Activated naive CD4-positive, alpha-beta T cell treated with anti-CD3 and anti-CD28 coated beads, Interleukin-2, amount 50 U/mL, for 72 hours (primary cell): Measurements from ENCODE around the gene TMEM120B. TPM values are rescaled to one million over a fixed set of nuclear protein-coding genes. Genes with fewer than 3 reads are reported as not detected.
"Not testable (repeated sequence)": the region's sequence is repeated elsewhere in the genome, so short reads cannot be mapped to it uniquely, and the experiment has no call there.

ENCODE experiments used
- ATAC-seq, 2 donors: fragments of 150-1000 bp; cut with Tn5 transposase; 2 replicates each; pipeline ENCODE4 v1.10.0; 2021; ENCODE audit warnings: mild to moderate bottlenecking in 2 of 2, moderate library complexity in 2 of 2
- DNase-seq, 2 donors: peaks; one replicate each; pipeline ENCODE4 v3.0.0; 2021 to 2022; ENCODE audit warnings: low spot score in 2 of 2
- H3K27ac Mint-ChIP-seq, 2 donors: one replicate each; pipeline ENCODE4 v1.8.0; 2022; ENCODE audit warnings: mild to moderate bottlenecking in 2 of 2, mixed read lengths in 2 of 2
- H3K36me3 Mint-ChIP-seq, 2 donors: one replicate each; pipeline ENCODE4 v1.8.0; 2022; ENCODE audit warnings: mixed read lengths in 2 of 2
- H3K9me3 Mint-ChIP-seq, 2 donors: one replicate each; pipeline ENCODE4 v1.8.0; 2022; ENCODE audit warnings: mixed read lengths in 2 of 2
- total RNA-seq, 2 donors: library from RNA; stranded (reverse); gene quantifications; one replicate each; pipeline ENCODE4 v1.2.3, GENCODE V29; 2022

Gene TMEM120B
- total RNA-seq, 2 donors from 2014 or later = 6.3 to 11.8 TPM

DNA sequence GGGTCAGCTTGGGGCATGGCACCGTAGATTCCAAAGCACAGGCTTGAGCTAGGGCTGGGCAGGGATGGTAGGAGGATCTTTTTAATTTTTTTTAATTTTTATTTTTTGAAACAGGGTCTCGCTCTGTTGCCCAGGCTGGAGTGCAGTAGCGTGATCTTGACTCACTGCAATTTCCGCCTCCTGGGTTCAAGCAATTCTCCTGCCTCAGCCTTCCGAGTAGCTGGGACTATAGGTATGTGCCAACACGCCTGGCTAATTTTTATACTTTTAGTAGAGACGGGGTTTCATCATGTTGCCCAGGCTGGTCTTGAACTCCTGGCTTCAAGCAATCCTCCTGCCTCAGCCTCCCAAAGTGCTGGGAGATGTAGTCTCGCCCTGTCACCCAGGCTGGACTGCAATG lies 78.2 kb downstream of the TMEM120B start:
- not testable (repeated sequence) for ATAC-seq, H3K9me3 Mint-ChIP-seq

DNA sequence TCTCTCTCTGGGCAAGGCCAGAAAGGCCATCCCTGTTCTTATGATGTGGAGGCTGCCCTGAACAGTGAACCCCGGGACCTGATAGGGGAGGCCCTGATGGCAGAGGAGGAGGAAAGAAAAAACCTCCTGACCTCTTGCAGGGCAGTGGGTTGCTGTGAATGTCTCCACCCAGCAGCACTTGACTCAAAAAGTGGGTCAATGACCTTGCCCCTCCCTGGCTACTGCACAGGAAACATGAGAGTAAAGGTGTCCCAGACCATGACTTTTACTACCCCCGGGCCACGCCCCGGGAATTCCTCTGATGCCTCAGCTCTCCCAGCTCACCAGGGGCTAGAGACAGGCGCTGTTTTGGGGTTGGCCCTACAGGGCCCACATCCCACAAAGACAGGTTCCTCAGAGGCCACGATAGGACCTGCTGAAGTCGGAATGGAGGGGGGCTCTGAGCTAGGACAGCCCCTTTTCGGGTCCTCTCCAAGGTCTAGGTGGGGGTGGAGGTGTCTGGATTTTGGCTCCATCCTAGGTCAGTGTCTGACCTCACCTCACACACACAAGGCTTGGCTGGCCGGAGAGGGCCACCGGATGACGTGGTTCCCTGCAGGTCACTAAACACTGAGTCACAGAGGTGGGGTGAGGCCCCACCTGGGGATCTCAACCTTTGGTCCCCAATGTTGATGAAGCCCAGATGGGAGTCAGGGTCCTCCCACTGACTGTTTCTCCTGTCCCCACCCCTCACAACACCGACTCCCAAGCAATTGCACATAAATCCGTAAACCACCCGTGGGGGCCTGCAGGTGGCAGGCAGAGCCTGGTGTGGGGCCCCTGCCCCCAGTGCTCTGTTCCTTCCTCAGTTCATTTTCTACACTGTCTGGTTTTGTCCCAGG lies 79.4 kb downstream of the TMEM120B start:
- ATAC-seq = peak in 1 of 2 donors; percentile 10
- DNase-seq = peak in 1 of 2 donors; percentile 77
- peaks cover 24 to 31% of the 10 kb centered on the region in 2 donors for H3K36me3 Mint-ChIP-seq
- no peaks in the 10 kb centered on the region for H3K9me3 Mint-ChIP-seq
- H3K27ac Mint-ChIP-seq = peak overlapping the region; percentile 80 to 97

More for the DNA sequence above, 78.2 kb downstream of the TMEM120B start:
- peaks cover 24 to 42% of the 10 kb centered on the region in 2 donors for H3K36me3 Mint-ChIP-seq
- peak overlapping the region; percentile 94 to 97 for H3K27ac Mint-ChIP-seq
- not testable (repeated sequence) for DNase-seq

DNA sequence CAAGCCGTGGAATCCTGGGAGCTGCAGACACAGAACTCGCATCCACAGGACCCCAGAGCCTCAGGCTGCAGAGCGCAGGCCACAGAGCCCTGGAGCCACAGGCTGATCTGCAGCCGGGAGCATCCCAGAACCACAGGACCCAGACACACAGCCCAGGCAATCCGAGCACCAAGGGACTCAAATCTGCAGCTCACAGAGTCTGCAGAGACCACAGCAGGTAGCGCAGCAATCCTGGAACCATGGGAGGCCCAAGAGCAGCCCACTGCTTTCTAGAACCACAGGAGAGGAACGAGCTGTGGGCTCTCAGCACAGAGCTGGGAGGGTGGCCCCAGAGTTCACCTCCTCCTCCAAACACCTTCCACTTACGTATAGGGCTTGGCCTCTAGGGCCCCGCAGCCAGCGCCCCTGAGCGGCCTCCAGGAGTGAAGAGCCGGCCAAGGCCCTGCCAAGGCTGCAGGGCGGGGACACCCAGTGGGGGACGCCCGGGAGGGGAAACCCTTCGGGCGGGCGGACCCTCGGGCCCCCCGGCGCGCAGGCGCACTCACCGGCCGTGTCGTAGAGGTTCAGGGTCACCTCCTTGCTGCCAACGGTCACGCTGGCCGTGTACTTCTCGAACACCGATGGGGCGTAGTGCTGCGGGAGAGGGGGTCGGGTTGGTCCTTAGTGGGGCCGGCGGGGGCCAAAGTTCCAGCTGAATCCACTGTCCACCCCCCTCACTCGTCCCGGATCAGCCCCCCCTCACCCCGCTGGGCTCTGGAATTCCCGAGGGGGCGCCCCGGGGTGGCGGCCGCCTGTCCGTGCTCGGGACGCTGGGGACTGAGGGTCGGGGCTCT lies 80.3 kb downstream of the TMEM120B start:
- peak; percentile 65 to 76 for DNase-seq
- peak overlapping the region; percentile 80 to 97 for H3K27ac Mint-ChIP-seq
- peak; percentile 2 to 22 for ATAC-seq
- H3K9me3 Mint-ChIP-seq = no peaks in the 10 kb centered on the region
- H3K36me3 Mint-ChIP-seq = peaks cover 22 to 24% of the 10 kb centered on the region in 2 donors

DNA sequence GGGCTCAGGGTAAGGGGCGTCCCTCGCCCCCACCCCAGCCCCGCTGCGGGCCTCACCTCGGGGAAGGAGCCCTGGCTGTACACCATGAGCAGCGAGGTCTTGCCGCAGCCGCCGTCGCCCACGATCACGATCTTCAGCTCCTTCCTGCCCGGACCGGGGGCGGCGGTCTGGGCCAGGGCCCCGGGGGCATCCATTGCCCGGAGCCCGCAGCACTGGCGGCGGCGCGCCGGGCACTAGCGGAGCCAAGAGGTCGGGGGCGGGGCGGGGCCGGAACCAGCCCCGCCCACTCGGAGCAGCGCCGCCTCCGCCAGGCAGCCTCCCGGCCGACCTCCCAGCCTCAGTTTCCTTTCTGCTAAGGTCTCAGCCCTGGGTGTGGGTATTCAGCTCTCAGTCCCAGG lies 80.9 kb downstream of the TMEM120B start, which contains the start of gene RHOF:
TSS of gene RHOF (minus strand) at position 249 of the 398 bp plus-strand sequence. CDS start at position 194, 55 bp downstream.
- DNase-seq (no peak), ATAC-seq (peak; percentile 17 to 33)
- H3K27ac Mint-ChIP-seq = peak within 1 kb of the TSS; percentile 93 to 97
- peaks cover 26 to 28% of the 10 kb centered on the region in 2 donors for H3K36me3 Mint-ChIP-seq
- H3K9me3 Mint-ChIP-seq = no peaks in the 10 kb centered on the region

DNA sequence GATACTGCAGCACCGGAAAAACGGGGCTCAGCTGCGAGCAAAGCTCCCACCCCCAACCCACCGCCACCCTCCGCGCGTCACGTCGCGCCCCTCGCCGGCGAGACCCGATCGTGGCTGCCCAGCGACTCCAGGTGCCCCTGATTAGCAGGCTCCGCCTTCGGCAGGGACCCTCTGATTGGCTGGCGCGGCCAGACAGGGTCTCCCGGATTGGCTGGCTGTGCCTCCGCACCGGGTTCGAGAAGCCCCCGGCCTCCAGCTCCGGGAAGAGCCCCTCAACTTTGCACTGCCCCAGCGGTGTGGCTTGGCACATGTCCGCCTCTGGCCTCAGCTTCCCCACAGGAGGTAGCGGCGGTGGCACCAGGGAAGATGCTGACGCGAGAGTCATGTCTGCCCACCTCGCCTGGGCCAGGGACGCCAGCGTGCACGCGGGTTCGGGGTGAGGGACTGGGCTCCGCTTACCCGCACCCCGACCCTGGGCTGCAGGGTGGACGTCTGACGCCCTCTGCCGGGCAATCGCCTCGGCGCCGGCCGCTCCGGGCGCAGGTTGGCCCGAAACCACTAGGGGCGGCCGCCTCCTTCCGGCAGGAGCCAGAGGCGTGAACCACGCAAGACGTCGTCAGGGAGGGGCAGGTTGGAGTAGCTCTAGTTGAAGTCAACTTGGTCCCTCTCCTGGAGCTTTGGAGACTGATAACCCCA lies 81.4 kb downstream of the TMEM120B start:
- Mint-ChIP-seq H3K27ac (peak overlapping the region; percentile 93 to 97), H3K9me3 (no peaks in the 10 kb centered on the region), H3K36me3 (peaks cover 32 to 34% of the 10 kb centered on the region in 2 donors)
- ATAC-seq (peak; percentile 63 to 73), DNase-seq (peak; percentile 97 to 98)

DNA sequence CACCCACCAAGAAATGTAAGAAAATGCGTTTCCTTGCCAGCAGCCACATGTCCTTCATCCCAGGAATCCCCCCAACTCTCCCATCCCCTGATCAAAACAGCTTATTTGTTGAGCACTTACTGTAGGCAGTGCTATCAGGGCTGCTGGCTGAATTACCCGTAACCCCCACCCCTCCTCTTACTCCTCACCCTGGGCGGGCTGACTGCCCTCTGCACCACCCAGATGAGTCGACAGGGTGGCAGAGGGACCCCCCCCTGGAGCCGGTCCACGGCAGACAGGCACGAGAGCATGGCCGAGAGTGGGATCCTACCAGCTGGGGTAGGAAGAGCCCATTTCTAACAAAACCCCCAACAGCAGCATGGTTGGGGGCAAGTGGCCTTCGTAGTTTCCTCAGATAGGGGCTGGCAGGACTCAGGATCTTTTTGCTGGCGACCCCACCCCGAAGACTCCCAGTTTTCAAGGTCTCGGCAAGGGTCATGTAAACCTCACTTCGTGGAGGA lies 82.0 kb downstream of the TMEM120B start:
- Mint-ChIP-seq H3K36me3 (peaks cover 35 to 37% of the 10 kb centered on the region in 2 donors), H3K27ac (peak overlapping the region; percentile 93 to 97), H3K9me3 (no peaks in the 10 kb centered on the region)
- ATAC-seq = peak; percentile 26 to 32
- peak in 1 of 2 donors; percentile 80 for DNase-seq

DNA sequence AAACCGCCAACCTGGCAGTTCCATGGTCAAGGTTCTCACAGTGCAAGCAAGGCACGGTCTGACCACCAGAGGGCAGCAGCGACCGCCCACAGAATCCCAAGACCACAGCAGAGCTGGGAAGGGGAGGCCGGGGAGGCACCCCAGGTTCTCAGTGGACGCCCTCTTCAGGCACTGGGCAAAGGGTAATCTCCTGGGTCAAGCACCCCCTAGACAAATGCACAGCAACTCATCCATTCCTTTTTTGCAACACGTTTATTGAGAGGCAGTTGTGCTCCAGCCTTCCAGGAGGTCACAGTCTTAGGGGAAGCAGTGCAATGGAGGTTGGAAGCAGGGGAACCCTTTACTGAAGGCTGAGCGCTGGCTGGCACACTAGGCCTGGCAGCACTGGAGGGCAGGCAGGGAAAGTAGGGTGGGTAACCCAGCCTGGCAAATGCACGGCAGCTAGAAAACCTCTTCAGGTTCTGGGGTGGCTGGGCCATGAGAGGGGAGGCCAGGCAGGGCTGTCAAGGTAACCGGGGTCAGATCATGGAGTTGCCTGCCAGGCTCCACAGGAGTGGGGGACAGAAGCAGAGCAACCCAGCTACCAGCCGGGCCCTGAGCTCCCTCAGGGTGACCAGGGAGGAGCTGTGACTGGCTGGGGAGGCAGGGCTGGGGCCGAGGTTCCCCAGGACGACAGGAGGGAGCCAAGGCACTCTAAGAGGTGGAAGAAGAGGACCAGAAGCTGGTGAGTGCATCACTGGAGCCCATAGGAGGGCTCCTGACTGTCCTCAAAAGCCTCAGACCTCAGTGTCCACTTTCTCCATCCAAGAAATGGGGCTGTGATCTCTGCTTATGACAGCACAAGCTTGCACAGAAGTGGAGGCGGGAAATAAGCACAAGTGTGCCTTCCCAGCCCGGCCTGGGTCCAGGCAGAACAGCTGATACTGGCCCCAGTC lies 82.7 kb downstream of the TMEM120B start:
- Mint-ChIP-seq H3K36me3 (peaks cover 33 to 35% of the 10 kb centered on the region in 2 donors), H3K9me3 (no peaks in the 10 kb centered on the region), H3K27ac (peak overlapping the region; percentile 93 to 97)
- DNase-seq (peak; percentile 83 to 89), ATAC-seq (peak; percentile 10 to 21)

DNA sequence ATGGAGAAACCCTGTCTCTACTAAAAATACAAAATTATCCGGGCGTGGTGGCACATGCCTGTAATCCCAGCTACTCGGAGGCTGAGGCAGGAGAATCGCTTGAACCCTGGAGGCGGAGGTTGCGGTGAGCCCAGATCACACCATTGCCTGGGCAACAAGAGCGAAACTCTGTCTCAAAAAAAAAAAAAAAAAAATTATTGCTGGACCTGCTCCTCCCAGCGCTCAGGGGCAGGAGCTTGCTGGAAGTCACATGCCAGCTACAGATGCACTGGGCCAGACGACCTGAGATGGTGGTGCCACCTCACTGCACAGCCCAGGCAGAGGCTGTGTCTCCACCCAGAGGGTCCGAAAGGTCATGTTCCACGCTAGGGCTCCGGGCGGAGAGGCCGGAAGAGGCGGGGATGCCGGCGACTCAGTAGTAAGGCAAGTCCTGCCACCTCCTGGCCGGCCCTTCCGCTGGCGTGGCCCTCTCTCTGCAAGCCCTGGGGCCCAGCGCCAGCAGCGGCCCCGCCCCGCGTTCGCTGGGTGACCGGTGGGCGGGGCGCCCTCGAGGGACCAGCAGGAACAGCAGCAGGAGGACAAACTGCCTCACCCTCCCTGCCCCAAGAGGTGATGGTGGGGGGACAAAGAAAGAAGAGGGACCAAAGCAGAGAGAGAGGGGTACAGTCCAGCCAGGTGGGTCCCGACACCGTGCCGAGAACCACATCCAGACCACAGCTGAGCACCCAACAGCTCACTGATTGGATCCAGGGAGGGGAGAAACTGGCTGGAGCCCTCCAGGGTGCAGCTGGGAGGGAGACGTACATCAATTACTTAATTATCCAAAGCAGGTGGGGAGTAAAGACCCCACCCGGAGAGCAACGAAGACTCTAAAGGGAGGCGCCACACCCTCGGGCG lies 84.6 kb downstream of the TMEM120B start:
- ATAC-seq = no peak
- peak overlapping the region; percentile 2 to 36 for H3K27ac Mint-ChIP-seq
- peaks cover 31 to 34% of the 10 kb centered on the region in 2 donors for H3K36me3 Mint-ChIP-seq
- no peaks in the 10 kb centered on the region for H3K9me3 Mint-ChIP-seq
- DNase-seq = no peak

DNA sequence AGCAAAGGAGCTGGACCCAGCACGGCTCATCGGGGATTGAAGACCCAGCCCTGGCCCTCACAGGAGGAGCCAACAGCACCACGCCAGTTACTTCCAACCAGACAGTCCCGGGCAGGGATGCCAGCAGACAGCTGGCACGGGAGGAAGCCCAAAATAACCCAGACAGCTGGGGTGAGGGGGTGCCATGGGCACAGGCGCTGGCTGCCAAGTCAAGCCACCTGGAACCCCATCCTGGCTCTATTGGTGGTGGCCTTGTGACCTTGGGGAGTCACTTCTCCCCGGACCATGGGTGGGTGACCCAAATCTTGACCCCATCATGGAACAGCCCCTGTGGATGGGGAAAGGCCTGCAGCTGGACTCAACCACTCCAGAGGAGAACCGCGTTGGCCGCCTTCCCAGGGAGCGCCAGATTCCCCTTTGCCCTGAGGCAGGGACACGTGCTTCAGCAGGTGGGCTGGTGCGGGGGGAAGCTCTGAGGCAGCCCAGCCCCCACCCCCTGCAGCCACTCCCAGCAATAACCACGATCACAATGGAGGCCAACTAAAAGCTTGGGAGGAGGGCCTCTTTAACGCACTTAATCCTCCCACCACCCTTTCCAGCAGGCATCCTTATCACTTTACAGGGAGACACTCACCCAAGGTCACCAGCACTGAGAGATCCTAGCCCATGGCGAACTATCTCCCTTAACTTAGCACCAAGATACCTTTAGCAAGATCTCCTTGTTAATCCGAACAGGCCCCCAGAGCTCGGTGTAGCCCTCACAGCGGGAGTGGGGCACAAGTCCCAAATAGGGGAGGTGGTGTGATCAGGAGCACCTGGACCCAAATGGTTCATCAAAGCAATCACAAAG lies 85.6 kb downstream of the TMEM120B start:
- peak overlapping the region; percentile 66 to 84 for H3K27ac Mint-ChIP-seq

DNA sequence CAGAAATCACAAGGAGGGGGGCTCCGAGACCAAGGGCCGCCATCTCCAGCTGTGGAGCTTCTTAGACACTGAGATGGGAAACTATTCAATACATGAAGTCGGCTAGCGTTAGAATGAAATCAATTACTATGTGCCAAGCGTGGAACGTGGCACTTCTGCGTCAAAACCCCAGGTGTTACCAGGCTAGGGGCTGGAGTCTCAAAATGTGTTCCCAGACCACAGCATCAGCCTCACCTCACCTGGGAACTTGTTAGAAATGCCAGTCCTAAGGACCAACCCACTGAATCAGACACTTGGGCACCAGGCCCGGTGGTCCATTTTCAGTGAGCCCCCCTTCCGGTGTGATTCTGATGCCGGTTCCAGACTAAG lies 86.2 kb downstream of the TMEM120B start:
- H3K9me3 Mint-ChIP-seq = no peaks in the 10 kb centered on the region
- peaks cover 36 to 38% of the 10 kb centered on the region in 2 donors for H3K36me3 Mint-ChIP-seq
- ATAC-seq (no peak), DNase-seq (no peak)
- H3K27ac Mint-ChIP-seq = peak overlapping the region; percentile 66 to 84

More for the DNA sequence above, 85.6 kb downstream of the TMEM120B start:
- ATAC-seq (no peak), DNase-seq (no peak)
- Mint-ChIP-seq H3K36me3 (peaks cover 36% of the 10 kb centered on the region in 2 donors), H3K9me3 (no peaks in the 10 kb centered on the region)

DNA sequence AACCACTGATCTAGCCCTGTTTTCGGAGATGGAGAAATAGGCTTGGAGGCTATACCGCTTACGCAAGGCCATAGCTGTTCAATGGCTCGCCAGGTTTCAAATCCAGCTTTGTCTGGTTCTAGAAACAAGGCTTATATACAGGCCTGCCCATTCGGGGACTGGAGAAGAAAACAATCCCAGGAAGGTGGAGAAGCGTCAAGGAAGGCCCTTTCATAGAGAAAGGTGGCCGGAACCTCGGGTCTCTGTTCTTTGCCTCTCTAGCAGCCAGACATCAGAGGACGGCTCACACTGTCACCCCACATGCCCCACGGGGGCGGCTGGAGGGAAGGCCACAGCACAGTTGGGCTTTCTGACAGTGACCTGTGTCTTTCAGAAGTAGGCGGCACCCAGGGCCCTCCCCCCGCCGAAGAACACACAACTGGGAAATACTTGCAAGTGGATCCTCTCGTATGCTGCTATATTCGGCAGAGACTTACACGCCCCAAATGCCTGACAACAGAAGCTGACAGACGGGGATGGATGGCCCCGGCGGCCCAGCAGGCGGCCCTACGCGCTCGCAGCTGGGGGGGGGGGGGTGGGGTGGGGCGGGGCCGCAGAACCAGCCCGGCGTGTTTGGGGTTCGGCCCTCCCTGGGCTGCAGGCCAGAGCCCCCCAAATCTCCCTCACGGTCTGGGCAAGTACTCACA lies 86.7 kb downstream of the TMEM120B start:
- peak in 1 of 2 donors; percentile 42 for DNase-seq
- H3K36me3 Mint-ChIP-seq = peaks cover 37 to 38% of the 10 kb centered on the region in 2 donors
- peak overlapping the region; percentile 66 to 86 for H3K27ac Mint-ChIP-seq
- peak in 1 of 2 donors; percentile 7 for ATAC-seq
- no peaks in the 10 kb centered on the region for H3K9me3 Mint-ChIP-seq

DNA sequence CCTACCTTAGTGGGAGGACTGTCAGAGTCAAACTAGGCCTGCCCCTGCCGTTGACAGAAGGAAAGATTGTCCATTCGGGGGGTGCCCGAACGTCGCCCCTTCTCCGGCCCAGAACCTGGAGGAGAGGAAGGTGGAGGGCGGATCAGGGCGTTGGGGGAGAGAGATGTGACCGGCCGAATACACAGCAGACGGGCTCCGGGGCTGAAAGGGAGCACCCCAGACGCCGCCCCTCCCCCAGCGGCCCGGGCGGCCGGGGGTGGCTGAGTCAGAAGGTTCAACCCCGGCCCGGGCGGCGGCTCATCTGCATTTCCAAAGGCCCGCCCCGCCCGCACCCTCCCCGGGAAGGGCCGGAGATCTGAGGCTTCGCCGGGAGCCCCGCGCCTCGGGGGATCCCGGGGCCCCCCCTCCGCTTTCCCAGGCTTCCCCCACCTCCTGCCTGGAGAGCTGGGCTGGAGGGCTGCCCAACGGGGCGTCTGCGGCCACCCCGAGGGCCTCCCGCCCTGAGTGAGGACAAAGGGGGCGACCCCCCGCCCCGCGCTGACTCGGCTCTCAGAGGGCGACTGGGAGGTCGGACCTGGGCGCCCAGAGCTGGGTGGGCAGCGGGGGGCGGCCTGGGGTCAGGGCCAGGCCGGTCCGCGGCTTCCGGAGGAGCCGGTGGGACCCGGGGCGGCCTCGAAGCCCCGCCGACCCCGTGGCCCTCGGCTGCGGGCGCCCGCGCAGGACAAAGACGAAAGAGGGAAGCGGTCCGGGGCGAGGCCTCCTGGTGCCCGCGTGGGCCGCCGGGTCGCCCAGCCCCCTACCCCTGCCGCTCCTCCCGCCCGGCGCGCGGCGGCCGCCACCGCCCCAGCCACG lies 87.5 kb downstream of the TMEM120B start:
- H3K36me3 Mint-ChIP-seq = peaks cover 38 to 41% of the 10 kb centered on the region in 2 donors
- H3K27ac Mint-ChIP-seq = peak overlapping the region; percentile 90 to 96
- ATAC-seq = peak; percentile 50 to 58
- no peaks in the 10 kb centered on the region for H3K9me3 Mint-ChIP-seq
- DNase-seq = peak; percentile 84 to 89
